OCI-LY1 (cell line): ENCODE results near the gene OTOF.

Experiments used
- H2AFZ ChIP-seq: fragments of 200-600 bp; sonication (generic), shearing (Covaris generic); 2 replicates; pipeline ENCODE4 v1.6.0; 2014; ENCODE audit warnings: antibody characterized with exemption, mild to moderate bottlenecking, low read length
- H3F3A ChIP-seq: fragments of 200-600 bp; sonication (generic), shearing (Covaris generic); 2 replicates; pipeline ENCODE4 v1.6.0; 2014; ENCODE audit warnings: mild to moderate bottlenecking, antibody characterized with exemption, low read length, moderate library complexity; ENCODE audit not compliant: insufficient read depth
- H3K27ac ChIP-seq: fragments of 200-600 bp; sonication (generic); 2 replicates; pipeline ENCODE4 v1.5.1; 2014; ENCODE audit warnings: low read length, mixed run types, mild to moderate bottlenecking, low read depth; ENCODE audit not compliant: poor library complexity, severe bottlenecking
- H3K27me3 ChIP-seq: fragments of 200-600 bp; sonication (generic); 2 replicates; pipeline ENCODE4 v1.6.0; 2014; ENCODE audit warnings: antibody characterized with exemption, mild to moderate bottlenecking, low read length, moderate library complexity; ENCODE audit not compliant: insufficient read depth
- H3K36me3 ChIP-seq: fragments of 200-600 bp; sonication (generic); 2 replicates; pipeline ENCODE4 v1.6.1; 2014; ENCODE audit warnings: mild to moderate bottlenecking, antibody characterized with exemption, low read length, moderate library complexity, mixed read lengths; ENCODE audit not compliant: insufficient read depth
- H3K4me1 ChIP-seq: fragments of 200-600 bp; sonication (generic); 2 replicates; pipeline ENCODE4 v1.5.1; 2014; ENCODE audit warnings: mild to moderate bottlenecking, low read length, moderate library complexity; ENCODE audit not compliant: insufficient read depth, severe bottlenecking
- H3K4me2 ChIP-seq: fragments of 200-600 bp; sonication (generic), shearing (Covaris generic); 2 replicates; pipeline ENCODE4 v1.6.1; 2014; ENCODE audit warnings: low read length
- H3K4me3 ChIP-seq: fragments of 200-600 bp; sonication (generic); 2 replicates; pipeline ENCODE4 v1.5.1; 2014; ENCODE audit warnings: low read length, low read depth, mild to moderate bottlenecking, mixed read lengths; ENCODE audit not compliant: poor library complexity, severe bottlenecking
- H3K79me2 ChIP-seq: fragments of 200-600 bp; shearing (Covaris generic); 2 replicates; pipeline ENCODE4 v1.6.1; 2016; ENCODE audit warnings: mixed run types, low read length, mixed read lengths; ENCODE audit not compliant: insufficient read depth
- H3K9ac ChIP-seq: fragments of 200-600 bp; sonication (generic), shearing (Covaris generic); 2 replicates; pipeline ENCODE4 v1.6.1; 2014; ENCODE audit warnings: mild to moderate bottlenecking, low read length, mixed read lengths
- H3K9me2 ChIP-seq: fragments of 200-600 bp; sonication (generic), shearing (Covaris generic); 2 replicates; pipeline ENCODE4 v1.6.1; 2014; ENCODE audit warnings: low read depth, mild to moderate bottlenecking, low read length, mixed read lengths
- H3K9me3 ChIP-seq: fragments of 200-600 bp; shearing (Covaris generic); 2 replicates; pipeline ENCODE4 v1.6.1; 2014; ENCODE audit warnings: low read length, mixed read lengths
- H4K20me1 ChIP-seq: fragments of 200-600 bp; sonication (generic), shearing (Covaris generic); 2 replicates; pipeline ENCODE4 v1.6.0; 2016; ENCODE audit warnings: mild to moderate bottlenecking, low read length; ENCODE audit not compliant: insufficient read depth
- EZH2 ChIP-seq: fragments of 200-600 bp; sonication (generic), shearing (Covaris generic); IDR thresholded peaks from 2 replicates; pipeline ENCODE4 v1.8.0; 2017; ENCODE audit warnings: borderline replicate concordance, mixed run types, mild to moderate bottlenecking, antibody characterized with exemption, low read length, moderate library complexity, mixed read lengths
- TF ChIP-seq, protein P1 (sequence below): fragments of 200-600 bp; sonication (generic), shearing (Covaris generic); IDR thresholded peaks from 2 replicates; pipeline ENCODE4 v1.5.1; 2017; ENCODE audit warnings: mild to moderate bottlenecking, antibody characterized with exemption, low read length, moderate library complexity, mixed read lengths

OTOF gene

DNA sequence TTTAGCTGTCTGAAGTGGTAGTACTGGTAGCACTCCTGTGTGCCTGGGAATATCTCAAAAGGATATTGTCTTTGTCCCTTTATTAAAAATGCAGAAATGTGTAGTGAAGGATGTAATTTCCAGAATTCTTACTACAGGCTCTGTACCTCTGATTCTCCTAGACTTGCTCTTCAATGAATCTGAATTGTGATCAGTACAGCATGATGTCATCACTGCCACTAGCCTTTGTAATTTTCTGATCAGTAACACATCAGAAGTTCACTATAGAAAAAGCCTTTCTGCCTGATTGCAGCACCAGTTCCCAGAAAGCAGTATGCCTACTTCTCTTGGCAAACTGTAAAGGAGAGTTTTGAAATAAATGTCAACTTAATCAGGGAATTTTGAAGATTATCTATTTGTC, 29.2 kb upstream of the OTOF start:
- Histone ChIP-seq H3K27ac (no peak overlapping the region), H3K79me2 (no peaks in the 10 kb centered on the region), H3K4me1 (peaks cover 5% of the 10 kb centered on the region), H3K27me3 (peaks cover 3% of the 10 kb centered on the region; the same call in 1 of the 2 replicates), H3K9ac (no peak overlapping the region), H4K20me1 (no peaks in the 10 kb centered on the region), H3K9me2 (no peaks in the 10 kb centered on the region), H3K4me3 (no peak overlapping the region), H2AFZ (no peak overlapping the region), H3K4me2 (no peak overlapping the region), H3K9me3 (no peaks in the 10 kb centered on the region), H3K36me3 (no peaks in the 10 kb centered on the region), H3F3A (no peaks in the 10 kb centered on the region)
- TF ChIP-seq EZH2: no peak
- TF ChIP-seq, protein P1, sequence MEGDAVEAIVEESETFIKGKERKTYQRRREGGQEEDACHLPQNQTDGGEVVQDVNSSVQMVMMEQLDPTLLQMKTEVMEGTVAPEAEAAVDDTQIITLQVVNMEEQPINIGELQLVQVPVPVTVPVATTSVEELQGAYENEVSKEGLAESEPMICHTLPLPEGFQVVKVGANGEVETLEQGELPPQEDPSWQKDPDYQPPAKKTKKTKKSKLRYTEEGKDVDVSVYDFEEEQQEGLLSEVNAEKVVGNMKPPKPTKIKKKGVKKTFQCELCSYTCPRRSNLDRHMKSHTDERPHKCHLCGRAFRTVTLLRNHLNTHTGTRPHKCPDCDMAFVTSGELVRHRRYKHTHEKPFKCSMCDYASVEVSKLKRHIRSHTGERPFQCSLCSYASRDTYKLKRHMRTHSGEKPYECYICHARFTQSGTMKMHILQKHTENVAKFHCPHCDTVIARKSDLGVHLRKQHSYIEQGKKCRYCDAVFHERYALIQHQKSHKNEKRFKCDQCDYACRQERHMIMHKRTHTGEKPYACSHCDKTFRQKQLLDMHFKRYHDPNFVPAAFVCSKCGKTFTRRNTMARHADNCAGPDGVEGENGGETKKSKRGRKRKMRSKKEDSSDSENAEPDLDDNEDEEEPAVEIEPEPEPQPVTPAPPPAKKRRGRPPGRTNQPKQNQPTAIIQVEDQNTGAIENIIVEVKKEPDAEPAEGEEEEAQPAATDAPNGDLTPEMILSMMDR: no peak

DNA sequence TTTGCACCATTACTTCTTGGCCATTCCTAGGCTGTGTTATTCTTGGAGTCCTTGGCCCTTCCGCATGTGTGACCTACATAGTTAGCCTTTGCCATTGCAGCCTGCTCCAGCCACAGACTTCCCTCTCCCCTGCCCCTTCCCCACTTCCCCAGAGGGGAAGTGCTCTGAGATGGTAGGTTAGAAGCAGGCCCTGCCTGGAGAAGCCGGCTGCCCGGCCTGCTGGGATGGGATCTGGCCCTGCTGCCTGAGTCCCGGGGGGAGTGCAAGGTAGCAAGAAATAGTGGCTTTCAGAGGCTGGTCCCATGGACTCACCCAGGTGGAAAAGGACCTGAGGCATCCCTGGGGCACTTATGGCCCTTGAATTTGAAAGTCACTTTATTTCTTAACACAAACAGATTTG, 28.4 kb upstream of the OTOF start:
- H3K9ac ChIP-seq: no peak overlapping the region
- no peaks in the 10 kb centered on the region for H3K9me3 ChIP-seq
- H3K36me3 ChIP-seq: no peaks in the 10 kb centered on the region
- H3K9me2 ChIP-seq: no peaks in the 10 kb centered on the region
- no peak overlapping the region for H2AFZ ChIP-seq
- TF ChIP-seq, protein P1: no peak
- TF ChIP-seq EZH2: no peak
- peaks cover 5% of the 10 kb centered on the region for H3K4me1 ChIP-seq
- no peak overlapping the region for H3K27ac ChIP-seq
- H4K20me1 ChIP-seq: no peaks in the 10 kb centered on the region
- peaks cover 3% of the 10 kb centered on the region; the same call in 1 of the 2 replicates for H3K27me3 ChIP-seq
- H3K4me3 ChIP-seq: no peak overlapping the region
- no peak overlapping the region for H3K4me2 ChIP-seq
- H3F3A ChIP-seq: no peaks in the 10 kb centered on the region
- no peaks in the 10 kb centered on the region for H3K79me2 ChIP-seq

DNA sequence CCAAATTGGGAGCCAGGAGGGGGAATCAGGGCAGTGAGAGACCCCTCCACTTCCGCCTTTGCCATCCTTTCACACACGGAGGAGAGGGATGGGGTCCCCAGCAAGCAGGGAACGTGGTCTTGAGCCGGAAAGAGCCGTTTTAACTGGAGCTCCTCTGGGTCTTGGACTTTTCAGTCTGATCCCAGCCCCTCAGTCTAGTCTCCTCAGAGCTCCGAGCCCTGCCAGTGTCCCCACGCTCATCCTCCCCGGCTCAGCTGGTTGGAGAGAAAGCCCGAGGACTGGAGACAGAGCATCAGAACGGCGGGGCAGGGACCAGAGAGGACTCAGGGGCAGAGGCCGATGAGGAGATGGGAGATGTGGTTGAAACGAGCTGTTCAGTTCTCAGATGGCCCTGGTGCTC, 26.1 kb upstream of the OTOF start:
- Histone ChIP-seq H3K9ac (no peak overlapping the region; the same call in 1 of the 2 replicates), H3K27me3 (no peaks in the 10 kb centered on the region; the same call in 1 of the 2 replicates), H2AFZ (no peak overlapping the region), H3K4me1 (peaks cover 5% of the 10 kb centered on the region), H4K20me1 (no peaks in the 10 kb centered on the region), H3K79me2 (no peaks in the 10 kb centered on the region), H3K27ac (no peak overlapping the region), H3F3A (no peaks in the 10 kb centered on the region), H3K4me2 (peak overlapping the region; percentile 63; the same call in 1 of the 2 replicates), H3K4me3 (peak overlapping the region; percentile 52), H3K9me3 (no peaks in the 10 kb centered on the region), H3K9me2 (no peaks in the 10 kb centered on the region), H3K36me3 (no peaks in the 10 kb centered on the region)
- TF ChIP-seq, protein P1: no peak
- no peak for TF ChIP-seq EZH2
